GM12865 (cell line): ENCODE data around the gene FNIP1.

Source experiments
- DNase-seq: peaks from one replicate; pipeline ENCODE4 v3.0.0; 2010; ENCODE audit warnings: low read depth
- H3K4me3 ChIP-seq: 2 replicates; pipeline ENCODE4 v1.5.1; 2011; ENCODE audit warnings: mild to moderate bottlenecking, low read depth, low read length, control low read depth
- TF ChIP-seq, protein P1 (sequence below): IDR thresholded peaks from 2 replicates; pipeline ENCODE4 v1.5.1; 2011; ENCODE audit warnings: low read length, control low read depth, low read depth, inconsistent platforms; ENCODE audit not compliant: insufficient read depth; ENCODE audit errors: missing control alignments

Gene FNIP1

DNA sequence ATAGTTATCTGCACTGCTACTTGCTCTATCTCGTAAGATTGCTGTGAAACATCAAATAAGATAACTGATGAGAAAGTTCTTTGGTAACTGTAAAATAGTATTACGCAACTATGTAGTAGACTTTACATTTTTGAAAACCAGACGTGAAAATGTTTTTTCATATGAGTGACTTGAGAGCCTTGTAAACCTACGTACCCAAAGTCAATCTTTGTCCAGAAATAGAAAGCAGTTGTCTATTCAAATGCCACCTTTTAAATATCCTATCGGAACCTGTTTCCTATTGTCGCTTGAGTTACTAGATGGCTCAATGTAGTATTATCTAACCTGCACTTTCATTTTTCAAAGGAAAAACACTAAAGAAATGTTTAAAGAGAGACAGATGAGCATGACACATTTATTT, 1.6 kb downstream of the FNIP1 start:
- peak; percentile 18 for DNase-seq
- peak overlapping the region; percentile 75 for H3K4me3 ChIP-seq
- TF ChIP-seq, protein P1, sequence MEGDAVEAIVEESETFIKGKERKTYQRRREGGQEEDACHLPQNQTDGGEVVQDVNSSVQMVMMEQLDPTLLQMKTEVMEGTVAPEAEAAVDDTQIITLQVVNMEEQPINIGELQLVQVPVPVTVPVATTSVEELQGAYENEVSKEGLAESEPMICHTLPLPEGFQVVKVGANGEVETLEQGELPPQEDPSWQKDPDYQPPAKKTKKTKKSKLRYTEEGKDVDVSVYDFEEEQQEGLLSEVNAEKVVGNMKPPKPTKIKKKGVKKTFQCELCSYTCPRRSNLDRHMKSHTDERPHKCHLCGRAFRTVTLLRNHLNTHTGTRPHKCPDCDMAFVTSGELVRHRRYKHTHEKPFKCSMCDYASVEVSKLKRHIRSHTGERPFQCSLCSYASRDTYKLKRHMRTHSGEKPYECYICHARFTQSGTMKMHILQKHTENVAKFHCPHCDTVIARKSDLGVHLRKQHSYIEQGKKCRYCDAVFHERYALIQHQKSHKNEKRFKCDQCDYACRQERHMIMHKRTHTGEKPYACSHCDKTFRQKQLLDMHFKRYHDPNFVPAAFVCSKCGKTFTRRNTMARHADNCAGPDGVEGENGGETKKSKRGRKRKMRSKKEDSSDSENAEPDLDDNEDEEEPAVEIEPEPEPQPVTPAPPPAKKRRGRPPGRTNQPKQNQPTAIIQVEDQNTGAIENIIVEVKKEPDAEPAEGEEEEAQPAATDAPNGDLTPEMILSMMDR: no peak

DNA sequence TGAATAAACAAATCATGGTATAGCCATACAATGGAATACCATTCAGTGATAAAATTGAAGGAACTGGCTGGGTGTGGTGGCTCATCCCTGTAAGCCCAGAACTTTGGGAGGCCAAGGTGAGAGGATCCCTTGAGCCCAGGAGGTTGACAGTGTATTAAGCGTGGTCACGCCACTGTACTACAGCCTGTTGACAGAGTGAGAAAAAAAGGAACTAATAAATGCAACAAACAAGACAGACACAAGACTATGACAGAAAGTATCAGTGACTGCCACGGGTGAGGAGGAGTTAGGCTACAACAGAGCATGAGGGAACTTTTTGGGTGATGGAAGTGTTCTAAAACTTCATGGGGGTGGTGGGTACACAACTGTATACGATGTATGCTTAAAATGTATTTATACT, 2.2 kb downstream of the FNIP1 start:
- TF ChIP-seq, protein P1: no peak
- peak overlapping the region; percentile 75 for H3K4me3 ChIP-seq
- DNase-seq: peak; percentile 33

DNA sequence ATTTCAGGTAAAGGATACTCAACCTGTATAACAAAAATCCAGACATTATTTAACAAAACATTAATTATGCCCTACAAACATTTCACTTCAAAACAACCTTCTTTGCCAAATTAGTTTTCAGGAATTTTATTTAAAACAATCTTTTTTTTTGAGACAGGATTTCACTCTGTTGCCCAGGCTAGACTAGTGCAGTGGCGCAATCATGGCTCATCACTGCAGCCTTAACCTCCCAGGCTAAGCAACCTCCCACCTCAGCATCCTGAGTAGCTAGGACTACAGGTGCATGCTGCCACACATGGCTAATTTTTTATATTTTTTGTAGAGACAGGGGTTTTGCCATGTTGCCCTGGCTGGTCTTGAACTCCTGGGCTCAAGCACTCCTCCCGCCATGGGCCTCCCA, 3.9 kb downstream of the FNIP1 start:
- DNase-seq: no peak
- no peak overlapping the region for H3K4me3 ChIP-seq
- TF ChIP-seq, protein P1: no peak

DNA sequence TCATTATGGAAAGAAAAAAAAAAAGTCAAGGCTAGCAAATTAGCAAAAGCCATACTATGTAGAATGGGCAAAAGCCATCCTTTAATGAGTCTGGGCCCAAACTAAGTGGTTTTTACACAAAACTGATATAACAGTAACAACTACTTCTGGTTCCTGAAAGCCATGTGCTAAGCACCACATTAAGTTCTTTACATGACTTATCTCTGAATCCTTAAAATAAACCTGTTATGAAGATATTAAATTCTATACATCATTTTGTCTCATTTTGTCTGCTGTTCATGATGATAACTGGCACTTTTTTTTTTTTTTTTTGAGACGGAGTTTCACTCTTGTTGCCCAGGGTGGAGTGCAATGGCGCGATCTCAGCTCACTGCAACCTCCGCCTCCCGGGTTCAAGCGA, 5.0 kb downstream of the FNIP1 start:
- TF ChIP-seq, protein P1: no peak
- DNase-seq: no peak
- no peak overlapping the region for H3K4me3 ChIP-seq

DNA sequence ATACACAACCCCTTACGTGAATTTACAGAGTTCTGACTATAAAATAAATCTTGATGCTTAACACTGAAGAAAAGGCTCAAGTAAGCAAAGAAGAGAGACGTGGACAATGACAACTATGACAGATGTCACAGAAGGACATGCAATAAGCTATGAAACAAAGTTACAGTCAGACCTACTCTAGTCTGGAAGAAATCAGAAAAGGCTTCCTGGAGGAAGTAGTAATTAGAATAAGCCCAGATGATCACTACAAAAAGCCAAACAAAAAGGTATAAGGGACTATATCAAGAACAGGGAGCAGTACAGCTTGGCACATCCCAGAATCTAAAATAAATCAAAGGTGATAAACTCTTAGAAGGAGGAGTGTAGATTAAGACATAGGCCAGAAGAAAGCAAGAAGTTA, 6.3 kb downstream of the FNIP1 start:
- no peak overlapping the region for H3K4me3 ChIP-seq
- TF ChIP-seq, protein P1: no peak
- DNase-seq: no peak

DNA sequence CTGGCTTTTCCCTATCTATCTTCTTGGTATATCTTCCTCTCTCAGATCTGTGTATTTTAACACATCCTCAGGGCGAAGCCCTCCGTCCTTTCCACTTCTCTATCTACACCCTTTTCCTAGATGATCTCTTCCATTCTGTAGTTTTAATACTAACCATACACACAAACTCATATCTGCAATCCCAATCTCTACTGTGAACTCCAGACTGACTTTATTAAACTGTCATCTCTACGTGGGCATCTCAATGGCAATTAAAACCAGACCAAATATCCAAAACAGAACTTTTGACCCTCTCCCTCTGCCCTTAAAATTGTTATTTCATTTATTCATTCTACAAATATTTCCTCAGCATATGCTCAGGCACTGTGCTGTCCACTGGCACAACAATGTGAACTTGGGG, 7.1 kb downstream of the FNIP1 start:
- H3K4me3 ChIP-seq: no peak overlapping the region
- DNase-seq: no peak
- TF ChIP-seq, protein P1: no peak

DNA sequence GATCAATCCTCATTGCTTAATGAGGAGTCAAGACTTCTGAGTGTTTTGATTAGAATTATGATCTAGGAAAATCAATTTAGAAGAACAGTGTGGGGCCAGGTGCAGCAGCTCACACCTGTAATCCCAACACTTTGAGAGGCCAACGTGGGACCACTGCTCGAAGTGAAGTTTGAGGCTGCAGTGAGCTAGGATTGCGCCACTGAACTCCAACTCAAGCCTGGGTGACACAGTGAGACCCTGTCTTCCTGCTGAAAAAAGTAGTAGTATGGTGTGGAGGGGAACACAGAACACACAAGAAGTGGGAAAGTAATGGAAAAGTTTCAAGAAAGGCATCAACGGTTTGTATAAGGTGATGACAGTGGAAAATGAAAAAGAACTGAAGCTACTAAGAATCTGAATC, 9.1 kb downstream of the FNIP1 start:
- TF ChIP-seq, protein P1: no peak
- no peak for DNase-seq
- H3K4me3 ChIP-seq: no peak overlapping the region
